Calu3 (cell line): ENCODE data around the gene CDH3. TPM values are rescaled to one million over a fixed set of nuclear protein-coding genes. Genes with fewer than 3 reads are reported as not detected.

Source experiments
- BruUV-seq: library from RNA; stranded (reverse); fragments of 400-500 nt; replicated peaks from 2 replicates; lab custom pipeline; 2021; lab: Mats Ljungman, UMichigan
- CTCF ChIA-PET: fragments of 300-600 bp; sonication (Branson Sonifier 250); formaldehyde crosslinking; loops from one replicate; lab custom pipeline; 2022; ENCODE audit warnings: antibody characterized with exemption; lab: Charles Lee
- DNase-seq: peaks from one replicate; pipeline ENCODE4 v3.0.0; 2022
- H3K27ac Mint-ChIP-seq: one replicate; pipeline ENCODE4 v1.8.0; 2022; ENCODE audit warnings: mixed read lengths; ENCODE audit not compliant: unreplicated experiment
- H3K27me3 Mint-ChIP-seq: one replicate; pipeline ENCODE4 v1.8.0; 2022; ENCODE audit warnings: mixed read lengths; ENCODE audit not compliant: unreplicated experiment
- H3K36me3 Mint-ChIP-seq: one replicate; pipeline ENCODE4 v1.8.0; 2022; ENCODE audit warnings: mild to moderate bottlenecking, moderate library complexity, mixed read lengths; ENCODE audit not compliant: insufficient read depth, unreplicated experiment
- H3K4me1 Mint-ChIP-seq: one replicate; pipeline ENCODE4 v1.8.0; 2022; ENCODE audit warnings: mild to moderate bottlenecking, low read depth, mixed read lengths; ENCODE audit not compliant: unreplicated experiment
- H3K4me3 Mint-ChIP-seq: one replicate; pipeline ENCODE4 v1.8.0; 2022; ENCODE audit warnings: mild to moderate bottlenecking, low read depth, moderate library complexity, mixed read lengths; ENCODE audit not compliant: unreplicated experiment
- H3K9me3 Mint-ChIP-seq: one replicate; pipeline ENCODE4 v1.8.0; 2022; ENCODE audit warnings: low read depth, mixed read lengths; ENCODE audit not compliant: unreplicated experiment
- CTCF ChIP-seq: fragments of 200-600 bp; IDR thresholded peaks from one replicate; pipeline ENCODE4 v1.8.0; 2022; ENCODE audit warnings: antibody characterized with exemption; ENCODE audit not compliant: unreplicated experiment
- intact Hi-C: fragments of 100-400 bp; cut with micrococcal nuclease; formaldehyde crosslinking; loops from one replicate; pipeline ENCODE4 v1.10.0; 2022; ENCODE audit not compliant: unreplicated experiment
- total RNA-seq: library from RNA; stranded (reverse); gene quantifications from 2 replicates; pipeline ENCODE4 v1.2.3, GENCODE V29; 2022

CDH3 gene
- total RNA-seq, 1 experiment from 2014 or later: 41.7 TPM

DNA sequence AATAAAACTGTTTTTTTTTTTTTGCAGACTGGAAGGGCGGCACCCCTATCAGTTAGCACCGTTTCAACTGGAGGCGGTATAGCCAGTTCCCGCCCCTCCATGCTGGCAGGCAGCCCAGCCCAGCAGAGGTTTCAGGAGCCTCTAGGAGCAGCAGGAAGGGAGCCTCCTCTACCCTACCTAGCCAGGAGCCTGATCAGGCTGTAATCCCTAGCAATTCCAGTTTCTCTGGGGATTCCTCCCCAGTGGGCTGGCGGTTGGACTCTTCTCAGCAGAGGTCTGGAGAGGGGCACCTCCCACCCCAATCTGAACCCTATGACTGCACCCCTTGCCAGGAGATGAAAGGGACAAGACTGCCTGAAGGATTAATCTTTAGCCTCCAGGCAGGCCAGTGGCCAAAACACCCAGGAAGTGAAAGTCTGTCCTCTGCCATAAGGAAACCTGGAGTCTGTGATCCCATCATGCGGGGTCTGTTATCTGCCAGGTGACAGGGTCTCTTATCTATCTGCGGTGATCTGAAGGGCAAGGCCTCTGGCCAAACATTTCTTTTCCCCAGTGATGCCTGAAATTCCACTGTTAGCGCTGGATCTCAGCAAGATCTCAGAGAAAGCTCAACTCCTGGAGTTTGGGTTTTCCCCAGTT is 87.1 kb downstream of the CDH3 start:
- Mint-ChIP-seq H3K27me3 (no peaks in the 10 kb centered on the region), H3K9me3 (no peaks in the 10 kb centered on the region), H3K4me3 (peak overlapping the region; percentile 28), H3K4me1 (peaks cover 15% of the 10 kb centered on the region), H3K36me3 (peaks cover 13% of the 10 kb centered on the region), H3K27ac (peak overlapping the region; percentile 34)
- TF ChIP-seq CTCF: no peak
- intact Hi-C loops: no loop called here
- CTCF ChIA-PET: interaction anchor here (0.6 kb wide), 2 partner anchors 27 to 108 kb away, joined by 3 to 5 read pairs; no protein-coding TSS in a partner anchor
- DNase-seq: peak; percentile 87
- no TSS peak for BruUV-seq

DNA sequence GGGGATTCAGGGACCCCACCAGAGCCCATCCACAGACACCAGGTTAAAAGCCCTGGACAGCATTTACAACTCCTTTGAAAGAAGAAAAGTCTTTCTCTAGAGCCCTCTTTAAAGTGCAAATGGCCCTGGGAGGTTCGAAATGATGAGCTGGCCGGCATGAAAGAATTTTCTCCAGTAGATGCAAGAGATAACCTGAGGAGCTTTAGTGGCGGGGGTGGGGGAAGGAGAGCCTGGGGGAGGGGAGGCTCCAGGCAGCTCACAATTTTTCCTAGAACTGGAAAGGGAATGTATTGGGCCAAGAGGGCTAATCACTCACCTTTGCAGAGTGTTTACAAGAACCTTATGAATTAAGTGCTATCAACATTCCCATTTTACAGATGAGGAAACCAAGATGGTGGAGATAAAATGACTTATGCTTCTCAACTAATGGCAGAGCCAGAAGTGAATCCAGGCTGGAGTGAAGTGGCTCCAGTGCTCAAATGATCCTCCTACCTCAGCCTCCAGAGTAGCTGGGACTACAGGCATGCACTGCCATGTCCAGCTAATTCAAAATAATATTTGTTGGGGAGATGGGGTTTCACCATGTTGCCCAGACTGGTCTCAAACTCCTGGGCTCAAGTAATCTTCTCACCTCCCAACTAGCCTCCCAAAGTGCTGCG is 87.8 kb downstream of the CDH3 start:
- Mint-ChIP-seq H3K27ac (peak overlapping the region; percentile 34), H3K4me3 (peak overlapping the region; percentile 28), H3K27me3 (no peaks in the 10 kb centered on the region), H3K4me1 (peaks cover 15% of the 10 kb centered on the region), H3K9me3 (no peaks in the 10 kb centered on the region), H3K36me3 (peaks cover 20% of the 10 kb centered on the region)
- CTCF ChIA-PET: interaction anchor here (0.6 kb wide), 2 partner anchors 25 to 27 kb away, joined by 3 to 4 read pairs; no protein-coding TSS in a partner anchor
- no peak for DNase-seq
- intact Hi-C loops: no loop called here
- TF ChIP-seq CTCF: no peak
- no TSS peak for BruUV-seq

- CTCF ChIA-PET: no interaction called here
- BruUV-seq: no TSS peak
- Mint-ChIP-seq H3K4me1 (peaks cover 15% of the 10 kb centered on the region), H3K36me3 (peaks cover 27% of the 10 kb centered on the region), H3K9me3 (no peaks in the 10 kb centered on the region), H3K4me3 (no peak overlapping the region), H3K27ac (no peak overlapping the region), H3K27me3 (no peaks in the 10 kb centered on the region)
- intact Hi-C loops: no loop called here
- no peak for DNase-seq
- no peak for TF ChIP-seq CTCF
Observed at GRCh38 chr16:68733570-68733969, 88.5 kb downstream of the CDH3 start.

DNA sequence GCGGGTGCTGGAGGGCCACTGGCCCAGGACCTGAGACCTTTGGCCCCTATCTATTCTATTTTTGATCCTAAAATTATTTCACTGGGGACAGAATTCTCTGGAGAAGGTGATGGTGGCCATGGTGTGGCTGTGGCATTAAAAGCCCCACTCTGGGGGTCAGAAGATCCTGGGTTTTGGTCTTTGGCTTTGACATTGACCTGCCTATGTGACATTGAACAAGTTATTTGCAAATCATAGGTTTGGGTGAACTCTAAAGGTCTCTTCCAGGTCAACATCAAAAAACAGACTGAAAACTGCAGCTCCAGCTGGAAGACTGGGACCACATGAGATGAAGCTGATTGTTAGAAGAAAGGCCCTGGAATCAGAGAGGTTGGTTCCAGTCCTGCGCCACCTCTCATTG is 89.7 kb downstream of the CDH3 start:
- no peaks in the 10 kb centered on the region for H3K9me3 Mint-ChIP-seq
- H3K36me3 Mint-ChIP-seq: peaks cover 23% of the 10 kb centered on the region
- H3K4me3 Mint-ChIP-seq: no peak overlapping the region
- H3K4me1 Mint-ChIP-seq: peaks cover 16% of the 10 kb centered on the region
- no peak for TF ChIP-seq CTCF
- CTCF ChIA-PET: interaction anchor here (0.6 kb wide), 1 partner anchor 20 kb away, joined by 6 read pairs; no protein-coding TSS in a partner anchor
- no peak for DNase-seq
- H3K27me3 Mint-ChIP-seq: no peaks in the 10 kb centered on the region
- intact Hi-C loops: no loop called here
- no peak overlapping the region for H3K27ac Mint-ChIP-seq
- BruUV-seq: no TSS peak
